Measurements from ENCODE around the gene CEP83.

CEP83 gene

GRCh38 chr12:94265966-94266745 is 193.5 kb downstream of the CEP83 start:
- DNase-seq, result no peak

DNA sequence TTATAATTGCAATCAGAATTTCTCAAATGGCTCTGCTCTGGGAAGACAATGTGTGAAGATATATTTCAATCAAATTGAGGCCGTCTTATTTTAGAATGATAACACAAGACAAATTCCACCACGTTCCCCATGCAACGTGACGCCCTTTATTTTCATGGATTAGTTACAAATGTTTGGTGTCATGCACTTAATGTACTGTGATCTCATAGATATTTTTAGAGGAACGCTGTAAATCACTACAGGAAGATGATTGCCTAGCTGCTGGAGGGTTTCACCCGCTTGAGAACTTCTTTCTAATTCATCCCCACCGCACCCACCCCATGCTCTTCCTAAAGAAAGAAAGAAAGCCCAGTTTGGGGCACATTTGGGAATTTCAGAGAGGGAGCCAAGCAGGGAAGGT is 194.1 kb downstream of the CEP83 start:
- DNase-seq, result no peak

DNA sequence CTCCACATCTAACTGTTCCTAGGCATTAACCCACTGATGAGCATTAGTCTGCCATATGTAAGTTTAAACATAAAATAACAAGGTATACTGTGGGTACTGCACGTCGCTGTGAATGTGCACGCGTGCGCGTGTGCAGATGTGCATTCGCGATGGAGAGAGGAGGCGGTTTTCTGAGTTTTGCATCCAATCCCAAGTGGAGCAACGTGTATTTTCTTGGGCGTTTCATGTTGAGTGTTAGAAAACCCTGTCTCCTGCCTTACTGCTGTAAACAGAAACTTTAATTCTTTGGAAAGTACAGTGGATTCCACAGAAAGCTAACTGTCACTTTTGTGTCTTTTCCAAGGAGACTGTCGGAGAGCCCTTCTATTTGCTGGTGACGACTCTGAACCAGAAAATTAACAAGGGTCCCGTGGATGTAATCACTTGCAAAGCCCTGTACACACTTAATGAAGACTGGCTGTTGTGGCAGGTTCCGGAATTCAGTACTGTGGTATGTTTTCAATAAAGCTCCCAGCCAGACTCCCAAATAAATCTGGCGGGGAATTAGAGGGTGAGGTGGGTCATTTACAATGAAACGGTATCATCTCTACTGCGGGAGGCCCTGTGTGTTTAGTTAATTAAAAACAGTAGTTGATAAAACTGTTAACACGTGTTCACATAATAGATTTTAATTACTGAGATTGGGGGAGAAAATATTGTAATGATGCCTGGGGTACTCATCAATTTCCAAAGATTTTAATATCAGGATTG is 194.8 kb downstream of the CEP83 start:
- DNase-seq, result no peak

- DNase-seq, result no peak
Measured at GRCh38 chr12:94263905-94264561, 195.6 kb downstream of the CEP83 start.

DNA sequence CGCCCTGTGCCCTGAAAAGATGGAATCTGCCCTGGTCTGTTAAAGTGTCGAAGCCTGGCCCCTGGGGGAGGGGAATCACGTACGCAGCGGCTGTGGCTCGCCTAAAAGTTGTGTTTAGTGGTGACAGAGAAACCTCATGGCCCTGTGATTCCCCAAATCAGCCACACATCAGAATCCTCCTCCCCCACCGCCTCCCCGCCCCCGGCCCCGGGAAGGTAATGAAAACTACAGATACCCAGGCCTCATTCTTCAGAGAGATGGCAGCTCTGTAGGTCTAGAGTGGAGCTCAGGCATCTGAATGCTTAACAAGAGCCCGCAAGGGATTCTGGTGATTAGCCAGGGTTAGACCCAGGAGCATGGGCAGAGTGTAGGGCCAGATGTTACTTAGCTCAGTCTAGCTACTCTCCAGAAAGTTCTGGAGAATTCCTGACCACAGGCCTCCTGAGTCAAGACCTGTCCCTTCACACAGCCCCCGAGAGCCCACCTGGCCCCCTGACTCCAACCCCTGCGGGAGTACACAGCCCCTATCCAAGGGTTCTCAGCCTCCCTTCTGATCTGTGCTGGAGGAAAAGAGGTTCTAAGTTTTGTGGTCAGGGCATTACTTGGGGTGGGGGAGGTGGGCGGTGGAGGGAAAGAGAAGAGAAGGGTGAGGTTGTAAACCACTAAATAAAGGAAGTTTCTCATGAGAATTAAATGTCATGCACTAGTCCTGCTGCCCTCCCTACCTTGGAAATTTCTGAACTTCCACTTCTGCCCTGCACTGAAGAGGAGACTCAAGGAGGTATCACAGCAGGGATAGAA is 196.5 kb downstream of the CEP83 start:
- no peak for DNase-seq

DNA sequence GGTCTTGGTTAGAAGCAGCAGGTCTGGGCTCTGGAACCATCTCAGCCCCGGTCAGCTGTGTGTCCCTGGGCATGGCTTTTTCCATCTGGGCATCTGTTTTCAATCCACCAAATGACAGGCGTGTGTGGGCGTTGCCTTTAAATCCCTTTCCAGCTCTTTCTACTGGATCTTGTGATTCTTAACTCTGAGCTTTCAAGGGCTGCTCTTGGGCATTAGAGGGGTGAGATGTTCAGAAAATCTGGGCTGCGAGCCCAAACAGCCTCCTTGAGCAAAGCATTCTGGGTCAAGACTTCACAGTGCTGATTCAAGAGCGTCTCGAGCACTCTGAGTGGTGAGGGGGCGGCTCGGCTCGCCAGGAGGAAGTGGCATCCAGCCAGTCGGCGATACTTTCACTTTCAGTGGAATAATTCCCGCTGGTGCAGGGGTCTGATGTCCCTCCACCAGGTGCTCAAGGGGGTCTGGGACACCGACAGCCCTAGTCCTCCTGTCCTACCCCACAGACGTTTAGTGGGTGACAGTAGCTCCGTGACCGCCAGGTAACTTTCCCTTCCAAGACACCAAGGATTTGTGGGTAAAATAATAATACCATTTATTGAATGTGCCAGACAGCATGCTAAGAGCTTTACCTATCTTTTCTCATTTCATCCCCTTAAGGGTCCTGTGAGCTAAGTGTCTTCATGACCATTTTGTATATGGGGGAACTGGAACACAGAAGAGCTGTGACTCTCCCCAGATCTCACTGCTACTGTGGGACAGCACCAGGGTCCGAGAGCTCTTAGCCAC is 197.2 kb downstream of the CEP83 start:
- DNase-seq, result no peak

DNA sequence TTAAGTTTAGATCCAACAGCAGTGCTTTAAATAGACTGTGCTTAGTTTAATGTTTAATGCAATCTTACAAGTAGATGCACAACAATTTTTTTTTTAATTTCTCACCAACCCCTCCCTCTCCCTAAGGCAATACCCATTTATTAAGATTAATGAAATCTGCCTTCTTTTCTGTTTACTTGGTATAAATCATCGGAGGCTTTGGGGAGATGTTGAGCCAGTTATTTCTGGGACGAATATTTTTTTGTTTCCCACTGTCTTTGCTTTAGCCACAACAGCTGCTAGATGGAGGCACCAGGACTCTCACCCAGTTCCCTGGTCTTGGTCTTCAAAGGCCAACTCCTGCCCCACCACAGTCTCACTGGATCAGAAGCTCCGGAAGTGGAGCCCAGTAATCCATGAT is 197.9 kb downstream of the CEP83 start:
- DNase-seq, result no peak

DNA sequence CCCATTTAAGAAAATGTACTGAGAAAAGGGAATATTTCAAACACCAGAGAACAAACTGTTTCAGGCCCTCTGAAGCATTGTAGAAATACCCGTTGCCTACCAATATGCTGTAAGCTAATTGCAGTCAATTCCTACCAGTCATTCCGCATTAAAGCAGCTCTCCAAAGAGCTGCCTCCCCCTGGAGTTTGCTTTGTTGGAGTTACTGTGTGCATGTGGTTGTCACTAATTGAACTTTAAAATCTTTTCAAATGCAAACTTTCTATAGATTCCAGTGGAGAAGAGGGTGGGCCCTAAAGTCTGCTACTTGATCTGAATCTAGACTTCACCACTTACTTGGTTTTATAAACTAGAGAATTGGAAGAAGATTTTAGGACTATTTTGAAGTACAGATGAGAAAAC is 198.5 kb downstream of the CEP83 start:
- no peak for DNase-seq

DNA sequence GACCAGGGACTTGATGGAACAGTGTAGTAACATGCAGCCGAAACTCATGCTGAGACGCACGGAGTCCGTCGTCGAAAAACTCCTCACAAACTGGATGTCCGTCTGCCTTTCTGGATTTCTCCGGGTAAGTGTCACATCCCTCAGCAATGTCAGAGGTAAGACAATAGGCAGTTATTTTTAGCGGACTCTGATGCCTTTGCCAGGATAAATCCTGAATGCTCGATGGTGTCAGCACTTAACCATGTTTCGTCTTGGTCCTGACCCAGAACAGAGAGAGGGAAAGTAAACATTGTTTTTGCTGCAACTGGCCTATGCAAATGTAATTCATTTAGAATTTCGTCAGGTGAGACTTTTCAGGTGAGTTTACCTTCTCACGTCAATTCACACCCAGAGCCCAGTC is 198.9 kb downstream of the CEP83 start:
- DNase-seq, result no peak

DNA sequence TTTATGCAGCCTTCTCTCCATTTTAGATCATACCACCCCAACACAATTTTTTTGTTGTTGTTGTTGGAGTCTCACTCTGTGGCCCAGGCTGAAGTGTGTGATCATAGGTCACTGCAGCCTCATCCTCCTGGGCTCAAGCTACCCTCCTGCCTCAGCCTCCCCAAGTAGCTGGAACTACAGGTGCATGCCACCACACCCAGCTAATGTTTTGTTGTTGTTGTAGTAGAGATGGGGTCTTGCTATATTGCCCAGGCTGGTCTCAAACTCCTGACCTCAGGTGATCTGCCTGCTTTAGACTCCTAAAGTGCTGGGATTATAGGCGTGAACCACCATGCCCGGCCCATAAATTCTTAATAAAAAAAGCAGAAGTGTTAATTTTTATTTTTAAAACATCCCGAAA is 199.7 kb downstream of the CEP83 start:
- no peak for DNase-seq

DNA sequence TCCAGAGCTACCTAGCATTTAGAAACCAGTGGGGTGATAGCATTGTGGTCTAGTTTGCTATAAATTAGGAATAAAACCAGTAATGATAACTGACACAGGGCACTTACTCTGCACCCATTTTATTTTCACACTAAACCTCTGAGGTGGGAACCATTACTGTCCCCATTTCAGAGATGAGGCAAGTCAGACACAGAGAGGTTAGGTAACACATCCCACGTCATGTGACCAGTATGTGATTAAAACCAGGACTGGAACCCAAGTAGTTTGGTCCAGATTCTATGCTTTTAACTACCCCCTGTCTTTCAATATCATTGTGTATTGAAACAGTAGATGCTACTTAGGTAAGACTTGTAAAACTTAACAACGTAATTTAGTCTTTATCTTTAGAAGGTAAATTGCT is 201.1 kb downstream of the CEP83 start:
- DNase-seq, result no peak
